GM21367 (cell line): ENCODE measurements around the gene TRIP10.
A peak's percentile ranks its signal among the peaks of the same experiment; 100 is the strongest.
"Not testable (repeated sequence)": the region's sequence is repeated elsewhere in the genome, so short reads cannot be mapped to it uniquely, and the experiment has no call there.

Experiments used
- ATAC-seq: cut with Tn5 transposase; IDR thresholded peaks from one replicate; pipeline ENCODE4 v1.9.1; 2021; ENCODE audit not compliant: unreplicated experiment

Gene TRIP10

GRCh38 chr19:6766357-6767080, 27.0 kb downstream of the TRIP10 start:
- no peak for ATAC-seq

GRCh38 chr19:6767081-6767356, 27.5 kb downstream of the TRIP10 start:
- no peak for ATAC-seq

DNA sequence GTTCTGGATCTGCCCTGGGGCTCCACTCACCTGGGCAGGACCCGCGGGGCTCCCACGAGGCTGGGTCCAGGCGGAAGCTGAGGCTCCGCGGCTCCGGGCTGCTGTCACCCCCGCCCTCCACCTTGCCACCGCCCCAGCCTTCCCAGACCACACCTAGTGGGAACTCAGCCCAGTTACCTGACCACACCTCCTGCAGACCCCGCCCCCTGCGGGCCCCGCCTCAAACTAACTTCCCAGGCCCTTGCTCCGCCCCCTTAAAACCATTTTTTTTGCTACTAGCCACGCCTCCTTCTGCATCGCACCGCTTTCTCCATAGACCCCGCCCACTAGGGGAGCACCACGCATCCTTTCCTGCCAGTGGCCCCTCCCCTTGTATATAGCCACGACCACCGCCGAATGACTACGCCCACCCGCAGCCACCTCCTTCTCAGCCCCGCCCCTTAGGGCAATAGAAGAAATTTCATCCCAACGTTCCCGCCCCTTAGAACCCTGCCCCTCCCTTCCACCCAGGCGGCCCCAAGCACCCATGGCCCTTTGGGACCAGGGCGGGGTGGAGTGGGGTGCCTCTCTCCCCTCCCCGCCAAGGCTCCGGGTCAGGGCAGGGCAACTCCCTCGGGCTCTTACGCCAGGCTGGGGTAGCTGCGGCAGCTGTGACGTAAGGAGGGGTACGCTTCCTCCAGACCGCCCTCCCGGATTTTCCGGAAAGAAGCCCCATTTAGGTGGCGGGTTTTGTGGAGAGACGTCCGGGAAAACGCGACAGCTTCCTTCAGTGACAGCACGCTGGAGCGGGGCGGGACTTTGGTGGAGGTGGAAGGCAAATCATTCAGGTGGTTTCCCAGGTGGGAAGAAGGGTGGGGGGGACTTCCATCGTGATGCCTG, 28.1 kb downstream of the TRIP10 start, which contains the start of gene SH2D3A:
SH2D3A (minus strand) TSS at position 79 of the 879 bp plus-strand sequence. CDS start 3,687 bp downstream, outside the sequence.
- peak; percentile 46 for ATAC-seq

DNA sequence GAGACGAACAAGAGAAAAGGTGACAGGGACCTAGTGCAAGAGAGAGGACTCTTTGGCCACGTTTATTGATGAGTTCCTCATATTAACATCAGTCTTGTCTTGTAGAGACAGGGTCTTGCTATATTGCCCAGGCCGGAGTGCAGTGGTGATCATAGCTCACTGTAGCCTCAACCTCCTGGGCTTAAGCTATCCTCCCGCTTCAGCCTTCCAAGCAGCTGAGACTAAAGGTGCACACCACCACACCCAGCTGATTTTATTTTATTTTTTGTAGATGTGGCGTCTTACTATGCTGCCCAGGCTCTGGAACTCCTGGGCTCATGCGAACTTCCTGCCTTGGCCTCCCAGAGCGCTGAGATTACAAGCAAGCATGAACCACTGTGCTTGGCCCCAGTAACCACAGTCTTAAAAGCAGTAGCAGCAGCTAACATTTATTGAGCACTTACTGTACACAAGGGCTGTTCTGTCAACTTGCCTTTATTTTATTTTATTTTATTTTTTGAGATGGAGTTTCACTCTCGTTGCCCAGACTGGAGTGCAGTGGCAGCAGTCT, 28.8 kb downstream of the TRIP10 start:
- ATAC-seq = no peak

DNA sequence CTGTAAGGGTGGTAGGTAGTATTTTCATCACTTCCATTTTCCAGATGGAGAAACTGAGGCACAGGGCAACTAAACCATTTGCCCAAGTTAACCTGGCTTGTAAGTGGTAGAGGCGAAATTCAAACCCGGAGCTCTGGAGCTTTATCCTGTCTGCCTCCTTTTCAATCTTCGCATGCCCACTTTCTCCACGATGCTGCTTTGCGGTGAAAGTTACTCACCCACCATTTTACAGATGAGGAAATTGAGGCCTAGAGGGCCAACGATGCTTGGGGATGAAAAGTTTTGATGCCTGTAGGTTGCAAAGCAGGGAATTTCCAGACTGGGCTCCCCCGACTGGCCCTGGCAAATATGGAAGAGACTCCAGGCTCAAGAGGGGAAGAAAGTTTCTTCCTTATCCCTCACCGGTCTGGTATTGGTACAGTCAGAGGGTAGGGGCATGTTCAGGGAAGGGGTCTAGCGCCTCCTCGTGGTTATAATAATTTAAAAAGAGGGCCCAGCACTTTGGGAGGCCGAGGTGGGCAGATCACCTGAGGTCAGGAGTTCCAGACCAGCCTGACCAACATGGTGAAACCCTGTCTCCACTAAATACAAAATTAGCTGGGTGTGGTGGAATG, 29.6 kb downstream of the TRIP10 start:
- no peak for ATAC-seq

DNA sequence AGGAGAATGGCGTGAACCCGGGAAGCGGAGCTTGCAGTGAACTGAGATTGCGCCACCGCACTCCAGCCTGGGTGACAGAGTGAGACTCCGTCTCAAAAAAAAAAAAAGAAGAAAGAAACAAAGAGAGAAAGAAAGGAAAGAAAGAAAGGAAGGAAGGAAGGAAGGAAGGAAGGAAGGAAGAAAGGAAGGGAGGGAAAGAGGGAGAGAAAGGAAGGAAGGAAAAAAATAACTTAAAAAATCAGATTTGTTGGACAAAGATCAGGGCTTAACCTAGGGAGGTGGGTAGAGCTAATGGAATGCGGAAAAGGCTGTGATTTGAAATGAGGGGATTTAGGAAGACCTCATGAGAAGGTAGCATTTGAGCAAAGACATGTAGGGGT, 32.2 kb downstream of the TRIP10 start:
- ATAC-seq = not testable (repeated sequence)

DNA sequence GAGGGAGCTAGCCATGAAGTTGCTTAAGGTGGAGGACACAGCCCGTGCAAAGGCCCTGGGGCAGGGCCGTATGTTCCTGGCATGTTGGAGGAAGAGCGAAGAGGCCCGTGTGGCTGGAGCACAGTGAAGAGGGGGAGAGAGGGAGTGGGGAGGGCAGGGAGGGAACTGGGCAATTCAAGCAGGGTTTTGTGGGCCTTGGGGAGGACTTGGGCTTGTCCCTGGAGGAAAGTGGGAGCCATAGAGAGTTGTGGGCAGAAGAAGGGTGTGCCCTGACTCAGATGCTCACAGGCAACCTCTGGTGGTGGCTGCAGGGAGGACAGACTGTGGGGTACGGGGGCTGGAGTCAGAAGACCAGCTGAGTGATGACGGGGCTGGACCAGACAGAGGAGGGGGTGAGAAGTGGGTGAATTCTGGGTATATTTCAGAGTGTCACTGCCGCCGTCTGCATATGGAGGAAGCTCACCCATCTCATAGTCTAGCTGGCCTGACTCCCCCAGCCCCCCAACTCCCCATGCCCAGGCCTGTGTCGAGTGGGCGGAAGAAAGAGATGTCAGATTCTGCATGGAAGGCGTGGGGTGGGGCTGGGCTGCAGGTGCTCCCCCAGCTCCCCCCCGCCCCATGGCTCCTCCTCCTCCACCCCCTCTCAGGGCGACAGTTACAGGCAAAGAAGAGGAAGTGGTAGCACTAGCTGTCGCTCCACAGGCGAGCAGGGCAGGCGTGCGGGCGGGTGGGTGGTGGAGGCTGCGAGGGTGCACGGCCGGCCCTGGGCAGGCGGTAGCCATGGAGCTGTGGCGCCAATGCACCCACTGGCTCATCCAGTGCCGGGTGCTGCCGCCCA, 32.8 kb downstream of the TRIP10 start, which contains the start of gene VAV1:
VAV1 (plus strand) TSS at position 681 of the 838 bp plus-strand sequence; CDS start at position 781, 100 bp downstream.
- no peak for ATAC-seq

DNA sequence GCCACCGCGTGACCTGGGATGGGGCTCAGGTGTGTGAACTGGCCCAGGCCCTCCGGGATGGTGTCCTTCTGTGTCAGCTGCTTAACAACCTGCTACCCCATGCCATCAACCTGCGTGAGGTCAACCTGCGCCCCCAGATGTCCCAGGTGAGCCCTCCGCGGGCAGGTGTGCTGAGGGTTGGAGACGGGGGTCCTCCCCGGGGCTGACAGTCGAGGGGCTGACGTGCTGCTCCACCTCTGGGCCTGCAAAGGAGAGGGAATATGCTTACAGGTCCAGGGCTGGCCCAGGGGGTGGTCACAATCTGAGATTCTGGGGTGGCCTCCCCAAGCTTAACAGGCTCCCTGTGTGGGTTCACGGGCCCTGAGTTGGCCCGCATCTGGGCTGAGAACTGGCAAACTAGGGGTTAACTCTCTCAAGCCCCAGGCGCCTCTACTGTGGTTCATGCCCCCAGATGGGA, 33.4 kb downstream of the TRIP10 start:
- ATAC-seq = no peak

GRCh38 chr19:6773323-6773931, 33.9 kb downstream of the TRIP10 start:
- ATAC-seq = no peak

GRCh38 chr19:6774821-6775707, 35.6 kb downstream of the TRIP10 start:
- no peak for ATAC-seq

DNA sequence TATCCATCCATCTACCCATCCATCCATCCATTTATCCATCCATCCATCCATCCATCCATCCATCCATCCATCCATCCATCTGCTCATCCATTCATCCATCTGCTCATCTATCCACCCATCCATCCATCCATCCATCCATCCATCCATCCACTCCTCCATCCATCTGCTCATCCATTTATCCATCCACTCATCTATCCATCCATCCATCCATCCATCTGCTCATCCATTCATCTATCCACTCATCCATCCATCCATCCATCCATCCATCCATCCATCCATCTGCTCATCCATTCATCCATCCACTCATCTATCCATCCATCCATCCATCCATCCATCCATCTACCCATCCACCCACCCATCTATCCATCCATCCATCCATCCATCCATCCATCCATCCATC, 36.6 kb downstream of the TRIP10 start:
- ATAC-seq = not testable (repeated sequence)

DNA sequence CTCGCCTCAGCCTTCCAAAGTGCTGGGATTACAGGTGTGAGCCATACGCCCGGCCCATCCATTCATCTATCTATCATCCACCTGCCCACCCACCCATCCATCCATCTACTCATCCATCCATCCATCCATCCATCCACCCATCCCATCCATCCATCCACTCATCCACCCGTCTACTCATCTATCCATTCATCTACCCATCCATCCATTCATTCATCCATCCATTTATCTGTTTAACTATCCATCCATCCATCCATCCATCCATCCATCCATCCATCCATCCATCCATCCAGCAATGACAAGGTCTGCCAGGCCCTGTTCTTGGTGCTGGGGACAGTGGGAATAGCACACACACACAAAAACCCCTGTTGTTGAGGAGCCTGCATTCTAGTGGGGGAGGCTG, 37.5 kb downstream of the TRIP10 start:
- ATAC-seq = no peak

GRCh38 chr19:6777434-6777833, 38.0 kb downstream of the TRIP10 start:
- no peak for ATAC-seq

DNA sequence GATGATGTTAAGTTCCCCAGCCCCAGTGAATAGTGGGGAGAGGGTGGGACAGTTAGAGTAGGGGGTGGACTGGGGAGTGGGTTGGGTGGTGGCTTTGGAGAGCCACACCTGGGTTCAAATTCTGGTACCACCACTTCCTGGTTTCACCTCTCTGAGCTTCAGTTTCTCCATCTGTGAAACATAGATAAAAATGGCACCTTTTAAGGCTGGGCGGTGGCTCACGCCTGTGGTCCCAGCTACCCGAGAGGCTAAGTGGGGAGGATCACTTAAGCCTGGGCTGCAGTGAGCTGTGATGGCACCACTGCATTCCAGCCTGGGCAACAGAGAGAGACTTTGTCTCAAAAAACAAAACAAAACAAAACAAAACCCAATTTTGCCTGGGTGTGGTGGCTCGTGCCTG, 38.9 kb downstream of the TRIP10 start:
- no peak for ATAC-seq

GRCh38 chr19:6779206-6779605, 39.7 kb downstream of the TRIP10 start:
- no peak for ATAC-seq

DNA sequence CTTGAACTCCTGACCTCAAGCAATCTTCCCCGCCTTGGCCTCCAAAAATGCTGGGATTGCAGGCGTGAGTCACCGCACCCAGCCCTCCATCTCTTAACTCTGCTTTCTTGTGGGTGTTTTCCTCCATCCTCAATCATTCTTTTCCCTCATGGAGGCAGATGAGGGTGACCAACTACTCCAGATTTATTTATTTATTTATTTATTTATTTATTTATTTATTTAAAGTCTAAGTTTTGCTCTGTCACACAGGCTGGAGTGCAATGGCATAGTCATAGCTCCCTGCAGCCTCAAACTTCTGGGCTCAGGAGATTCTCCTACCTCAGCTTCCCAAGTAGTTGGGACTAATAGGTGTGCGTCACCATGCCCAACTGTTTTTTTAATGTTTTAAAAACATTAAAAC, 47.9 kb downstream of the TRIP10 start:
- no peak for ATAC-seq

DNA sequence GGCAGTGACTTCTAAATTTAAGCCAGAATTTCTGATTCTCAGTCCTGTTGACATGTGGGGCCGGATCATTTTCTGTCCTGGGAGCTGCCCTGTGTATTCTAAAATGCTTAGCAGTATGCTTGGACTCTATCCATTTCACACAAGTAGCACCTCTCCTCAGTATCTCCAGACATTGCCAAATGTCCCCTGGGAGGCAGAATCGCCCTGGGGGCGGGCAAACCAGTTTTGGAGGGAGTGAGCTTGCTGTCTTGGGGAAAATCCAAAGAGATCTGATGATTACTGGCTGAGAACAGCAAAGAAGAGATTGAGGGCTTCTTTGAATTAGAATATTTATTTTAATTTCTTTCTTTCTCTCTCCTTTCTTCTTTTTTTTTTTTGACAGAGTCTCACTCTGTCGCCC, 49.4 kb downstream of the TRIP10 start:
- no peak for ATAC-seq

GRCh38 chr19:6790194-6791128, 51.0 kb downstream of the TRIP10 start:
- ATAC-seq = no peak
